Neuronal stem cell (in vitro differentiated cells): ENCODE results near the gene TACC2.
A peak's percentile ranks its signal among the peaks of the same experiment; 100 is the strongest.

ENCODE experiments used
- DNase-seq: peaks from one replicate; pipeline ENCODE4 v3.0.0-alpha.2; 2013; ENCODE audit warnings: low spot score
- H2AFZ ChIP-seq: one replicate; pipeline ENCODE4 v1.6.1; 2013; ENCODE audit warnings: mild to moderate bottlenecking, low read length, inconsistent platforms
- H2AK5ac ChIP-seq: 2 replicates; pipeline ENCODE4 v1.6.1; 2013; ENCODE audit warnings: low read depth, mild to moderate bottlenecking, inconsistent platforms, low read length, moderate library complexity, mixed read lengths
- H2BK120ac ChIP-seq: 2 replicates; pipeline ENCODE4 v1.6.1; 2013; ENCODE audit warnings: low read depth, mild to moderate bottlenecking, inconsistent platforms, low read length, moderate library complexity, mixed read lengths
- H2BK12ac ChIP-seq: one replicate; pipeline ENCODE4 v1.6.1; 2013; ENCODE audit warnings: low read length, inconsistent platforms
- H2BK15ac ChIP-seq: 2 replicates; pipeline ENCODE4 v1.6.1; 2013; ENCODE audit warnings: mild to moderate bottlenecking, low read length, inconsistent platforms, mixed read lengths
- H2BK5ac ChIP-seq: one replicate; pipeline ENCODE4 v1.6.1; 2013; ENCODE audit warnings: inconsistent platforms, mild to moderate bottlenecking, low read length, moderate library complexity
- H3K14ac ChIP-seq: one replicate; pipeline ENCODE4 v1.6.1; 2013; ENCODE audit warnings: low read length, inconsistent platforms
- H3K18ac ChIP-seq: 2 replicates; pipeline ENCODE4 v1.6.1; 2013; ENCODE audit warnings: low read length, inconsistent platforms
- H3K23ac ChIP-seq: 2 replicates; pipeline ENCODE4 v1.6.1; 2013; ENCODE audit warnings: low read depth, mild to moderate bottlenecking, mixed read lengths, low read length, inconsistent platforms; ENCODE audit not compliant: poor library complexity
- H3K27ac ChIP-seq: replicated peaks from 3 replicates; pipeline ENCODE4 v1.5.1; 2013; ENCODE audit warnings: low read length, inconsistent platforms
- H3K27me3 ChIP-seq, 3 experiments: 2 replicates each; pipeline ENCODE4 v1.6.1; 2013; ENCODE audit warnings: low read length in 3 of 3, mild to moderate bottlenecking in 2 of 3, inconsistent platforms in 1 of 3, low read depth in 1 of 3, mixed read lengths in 1 of 3, moderate library complexity in 1 of 3; ENCODE audit not compliant: control insufficient read depth in 3 of 3, insufficient read depth in 3 of 3
- H3K36me3 ChIP-seq, 2 donors: replicated peaks in 1 of 2; 2 replicates each; pipeline ENCODE4 v1.6.1; 2013; ENCODE audit warnings: low read length in 2 of 2; ENCODE audit not compliant: control insufficient read depth in 2 of 2, insufficient read depth in 2 of 2
- H3K4ac ChIP-seq: 2 replicates; pipeline ENCODE4 v1.6.1; 2013; ENCODE audit warnings: inconsistent platforms, mild to moderate bottlenecking, low read length, moderate library complexity
- H3K4me1 ChIP-seq, 2 donors: 1 replicate in 1 of 2; 2 replicates in 1 of 2; pipeline ENCODE4 v1.6.1; 2013; ENCODE audit warnings: low read length in 2 of 2, low read depth in 1 of 2; ENCODE audit not compliant: control insufficient read depth in 2 of 2, insufficient read depth in 1 of 2
- H3K4me2 ChIP-seq: one replicate; pipeline ENCODE4 v1.6.1; 2013; ENCODE audit warnings: mild to moderate bottlenecking, low read length, inconsistent platforms; ENCODE audit not compliant: insufficient read depth, poor library complexity, severe bottlenecking
- H3K4me3 ChIP-seq, 2 donors: 2 replicates each; pipeline ENCODE4 v1.5.1; 2013; ENCODE audit warnings: low read length in 2 of 2, mild to moderate bottlenecking in 2 of 2, inconsistent platforms in 1 of 2, moderate library complexity in 1 of 2
- H3K79me1 ChIP-seq: one replicate; pipeline ENCODE4 v1.6.1; 2013; ENCODE audit warnings: low read depth, mild to moderate bottlenecking, inconsistent platforms, low read length, moderate library complexity
- H3K9ac ChIP-seq: one replicate; pipeline ENCODE4 v1.6.1; 2013; ENCODE audit warnings: mild to moderate bottlenecking, low read depth, low read length, inconsistent platforms; ENCODE audit not compliant: poor library complexity
- H3K9me3 ChIP-seq, 2 donors: replicated peaks in 1 of 2; 2 replicates each; pipeline versions ENCODE3 to v1.6.1; 2013; ENCODE audit warnings: low read length in 2 of 2, mild to moderate bottlenecking in 2 of 2, inconsistent platforms in 1 of 2, low read depth in 1 of 2, mixed read lengths in 1 of 2, moderate library complexity in 1 of 2; ENCODE audit not compliant: control insufficient read depth in 2 of 2, insufficient read depth in 1 of 2
- H4K8ac ChIP-seq: one replicate; pipeline ENCODE4 v1.6.1; 2013; ENCODE audit warnings: low read depth, mild to moderate bottlenecking, inconsistent platforms, low read length, moderate library complexity
- H4K91ac ChIP-seq: one replicate; pipeline ENCODE4 v1.6.1; 2013; ENCODE audit warnings: low read length, low read depth, mild to moderate bottlenecking, inconsistent platforms; ENCODE audit not compliant: poor library complexity
- WGBS, 2 donors: extraction: QIAGEN DNeasy Blood & Tissue Kit; methylation state at CpG; one replicate each; pipeline ENCODE4 v1.1.7; 2013; ENCODE audit warnings: missing lambda C conversion rate in 2 of 2, mixed read lengths in 1 of 2; ENCODE audit not compliant: insufficient read length in 2 of 2, insufficient replicate concordance in 1 of 2; ENCODE audit errors: extremely low coverage in 2 of 2; 5-methylcytosine and 5-hydroxymethylcytosine counted together

Gene TACC2

DNA sequence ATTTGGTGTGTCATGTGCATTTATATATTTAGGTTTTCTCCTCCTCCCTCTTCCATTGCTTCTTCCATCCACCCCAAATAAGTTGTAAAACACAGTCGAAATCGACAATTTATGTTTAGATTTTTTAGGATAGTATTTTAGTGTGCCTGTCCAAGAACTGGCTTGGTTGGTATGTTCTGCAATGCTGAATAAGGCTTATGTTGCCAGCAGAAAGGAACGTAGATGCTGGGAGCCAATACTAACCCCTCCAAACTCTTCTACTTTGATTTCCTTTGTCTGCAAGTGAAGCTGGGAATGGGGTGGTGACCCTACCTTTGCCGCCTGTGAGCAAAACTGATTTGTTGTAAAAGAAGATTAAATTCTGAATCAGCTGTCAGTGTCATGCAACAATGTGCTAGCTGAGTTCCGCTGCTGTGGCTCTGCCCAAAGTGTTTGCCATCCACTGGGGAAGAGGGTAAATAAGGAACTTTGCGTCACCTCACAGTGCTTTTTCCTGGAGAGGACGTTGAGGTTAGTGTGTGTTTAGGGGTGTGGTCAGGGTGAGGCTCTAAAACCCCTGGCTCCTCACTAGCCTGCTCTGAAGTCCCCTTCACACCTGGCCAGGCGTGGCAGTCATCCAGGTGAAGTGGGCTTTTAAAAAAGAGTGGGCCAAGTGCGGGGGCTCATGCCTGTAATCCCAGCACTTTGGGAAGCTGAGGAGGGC, 44.4 kb downstream of the TACC2 start:
- Histone ChIP-seq H2BK5ac (no peak overlapping the region), H3K14ac (no peak overlapping the region), H3K4me1 (peaks cover 0 to 2% of the 10 kb centered on the region in 2 donors), H3K27me3 (no peaks in the 10 kb centered on the region), H3K18ac (no peak overlapping the region), H2BK120ac (no peak overlapping the region), H3K4ac (no peak overlapping the region), H2AK5ac (no peak overlapping the region), H4K8ac (no peak overlapping the region), H4K91ac (no peak overlapping the region), H3K4me2 (no peak overlapping the region), H3K4me3 (no peak overlapping the region), H3K9me3 (no peaks in the 10 kb centered on the region), H3K27ac (no peak overlapping the region), H3K23ac (no peak overlapping the region), H2AFZ (no peak overlapping the region), H2BK15ac (no peak overlapping the region), H3K79me1 (no peaks in the 10 kb centered on the region), H2BK12ac (no peak overlapping the region), H3K36me3 (no peaks in the 10 kb centered on the region), H3K9ac (no peak overlapping the region)
- no CpG with 5 or more reads among the region's 9 CpGs for WGBS, 2 donors
- no peak for DNase-seq

DNA sequence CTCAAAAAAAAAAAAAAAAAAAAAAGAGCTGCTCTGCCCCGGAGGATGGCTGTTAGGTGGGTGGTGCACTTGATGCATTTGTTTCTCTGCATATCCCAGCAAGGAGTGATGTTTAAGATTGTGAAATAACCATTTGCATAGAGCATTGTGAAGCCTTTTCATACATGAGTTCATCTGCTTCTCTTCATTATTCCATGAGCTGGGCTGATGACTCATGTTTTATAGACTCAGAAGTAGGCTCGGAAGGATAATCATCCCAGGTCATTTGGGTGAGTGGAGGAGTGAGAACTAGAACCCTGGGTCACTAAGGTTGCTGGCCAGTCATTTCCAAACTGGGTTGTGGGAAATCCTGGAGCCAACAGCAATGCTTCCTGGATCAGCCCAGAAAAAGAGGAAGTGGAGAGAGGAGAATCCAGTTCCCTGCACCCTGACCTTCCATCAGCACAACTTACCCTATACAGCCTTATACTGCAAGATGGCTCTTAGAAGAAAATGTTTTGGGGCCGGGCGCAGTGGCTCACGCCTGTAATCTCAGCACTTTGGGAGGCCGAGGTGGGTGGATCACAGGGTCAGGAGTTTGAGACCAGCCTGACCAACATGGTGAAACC, 45.3 kb downstream of the TACC2 start:
- H2BK5ac ChIP-seq, result no peak overlapping the region
- no peak overlapping the region for H3K4me3 ChIP-seq
- no peak overlapping the region for H3K9ac ChIP-seq
- H2BK120ac ChIP-seq, result no peak overlapping the region
- H3K9me3 ChIP-seq, result no peaks in the 10 kb centered on the region
- H3K27ac ChIP-seq, result no peak overlapping the region
- no peak overlapping the region for H2BK15ac ChIP-seq
- no peaks in the 10 kb centered on the region for H3K36me3 ChIP-seq
- H4K91ac ChIP-seq, result no peak overlapping the region
- no peak overlapping the region for H2BK12ac ChIP-seq
- H3K4ac ChIP-seq, result no peak overlapping the region
- no peaks in the 10 kb centered on the region for H3K79me1 ChIP-seq
- H3K27me3 ChIP-seq, result no peaks in the 10 kb centered on the region
- no peak overlapping the region for H3K14ac ChIP-seq
- no peak overlapping the region for H3K18ac ChIP-seq
- no CpG with 5 or more reads among the region's 6 CpGs for WGBS, 2 donors
- DNase-seq, result no peak
- H2AK5ac ChIP-seq, result no peak overlapping the region
- H2AFZ ChIP-seq, result no peak overlapping the region
- no peak overlapping the region for H3K23ac ChIP-seq
- no peak overlapping the region for H3K4me2 ChIP-seq
- peaks cover 0 to 2% of the 10 kb centered on the region in 2 donors for H3K4me1 ChIP-seq
- H4K8ac ChIP-seq, result no peak overlapping the region

DNA sequence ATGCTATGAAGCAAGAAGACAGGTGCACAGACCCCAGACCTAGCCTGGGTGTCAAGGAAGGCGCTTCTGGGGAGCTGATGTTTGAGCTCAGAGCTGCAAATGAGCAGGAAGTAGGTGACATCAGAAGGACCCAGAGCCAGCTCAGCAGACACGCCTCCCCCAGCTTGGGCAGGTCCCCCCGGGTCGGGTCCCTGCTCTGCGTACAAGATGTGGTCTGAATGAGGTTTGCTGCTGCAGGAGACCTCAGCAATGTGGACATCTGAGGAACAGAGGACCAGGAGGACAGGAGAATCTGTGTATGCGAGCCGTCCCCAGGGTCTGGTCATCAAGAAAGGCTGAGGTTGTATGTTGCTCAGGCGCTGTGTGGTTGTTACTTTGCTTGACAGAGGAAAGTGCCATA, 51.8 kb downstream of the TACC2 start:
- Histone ChIP-seq H3K4me3 (no peak overlapping the region), H3K4me2 (no peak overlapping the region), H3K27me3 (no peaks in the 10 kb centered on the region), H2BK15ac (no peak overlapping the region), H4K8ac (no peak overlapping the region), H3K79me1 (no peaks in the 10 kb centered on the region), H2AFZ (no peak overlapping the region), H2BK12ac (no peak overlapping the region), H3K23ac (no peak overlapping the region), H4K91ac (no peak overlapping the region), H3K27ac (no peak overlapping the region), H3K9me3 (no peaks in the 10 kb centered on the region), H3K4me1 (peaks cover 14% of the 10 kb centered on the region in 2 donors), H2AK5ac (no peak overlapping the region), H3K4ac (no peak overlapping the region), H2BK5ac (no peak overlapping the region), H3K14ac (no peak overlapping the region), H3K36me3 (no peaks in the 10 kb centered on the region), H3K9ac (no peak overlapping the region), H2BK120ac (no peak overlapping the region), H3K18ac (peak overlapping the region; percentile 44)
- no peak for DNase-seq
- WGBS, 2 donors, result no CpG with 5 or more reads among the region's 8 CpGs

DNA sequence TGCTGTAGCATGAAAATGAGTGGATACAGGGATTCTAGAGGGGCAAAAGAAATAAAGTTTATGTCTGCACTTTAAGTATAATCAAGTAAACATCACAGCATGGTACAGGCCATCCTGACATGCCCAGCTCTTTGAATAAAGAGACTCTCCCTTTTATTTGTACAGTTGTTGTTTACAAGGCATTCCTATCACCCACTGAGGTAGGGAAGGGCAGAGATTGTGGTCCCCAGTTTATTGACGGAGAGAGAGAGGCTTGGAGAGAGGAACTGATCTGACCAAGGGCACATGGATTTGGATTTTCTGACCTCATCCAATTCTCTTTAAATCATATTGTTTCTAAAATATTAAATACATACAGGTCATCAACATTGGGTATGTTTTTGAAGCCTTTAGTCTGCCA, 53.9 kb downstream of the TACC2 start:
- no peak overlapping the region for H3K4ac ChIP-seq
- WGBS, 2 donors, result no CpG with 5 or more reads among the region's 1 CpG

More for the DNA sequence above, 53.9 kb downstream of the TACC2 start:
- Histone ChIP-seq H3K36me3 (no peaks in the 10 kb centered on the region), H4K91ac (no peak overlapping the region), H3K23ac (no peak overlapping the region), H3K4me1 (peaks cover 14% of the 10 kb centered on the region in 2 donors), H2BK5ac (no peak overlapping the region), H2BK120ac (no peak overlapping the region), H3K9ac (no peak overlapping the region), H3K4me2 (no peak overlapping the region), H2BK12ac (no peak overlapping the region), H4K8ac (no peak overlapping the region), H3K18ac (no peak overlapping the region), H3K79me1 (no peaks in the 10 kb centered on the region), H3K27ac (no peak overlapping the region), H2AK5ac (no peak overlapping the region), H2BK15ac (no peak overlapping the region), H3K4me3 (no peak overlapping the region), H3K14ac (no peak overlapping the region), H3K27me3 (no peaks in the 10 kb centered on the region), H3K9me3 (no peaks in the 10 kb centered on the region), H2AFZ (no peak overlapping the region)
- DNase-seq, result no peak
